ENCODE measurements around the gene HMCN1. TPM values are rescaled to one million over a fixed set of nuclear protein-coding genes. Genes with fewer than 3 reads are reported as not detected.

The HMCN1 gene
- total and polyA plus RNA-seq, 4 donors, result 1.5 to 6.8 (median 3.5) TPM

DNA sequence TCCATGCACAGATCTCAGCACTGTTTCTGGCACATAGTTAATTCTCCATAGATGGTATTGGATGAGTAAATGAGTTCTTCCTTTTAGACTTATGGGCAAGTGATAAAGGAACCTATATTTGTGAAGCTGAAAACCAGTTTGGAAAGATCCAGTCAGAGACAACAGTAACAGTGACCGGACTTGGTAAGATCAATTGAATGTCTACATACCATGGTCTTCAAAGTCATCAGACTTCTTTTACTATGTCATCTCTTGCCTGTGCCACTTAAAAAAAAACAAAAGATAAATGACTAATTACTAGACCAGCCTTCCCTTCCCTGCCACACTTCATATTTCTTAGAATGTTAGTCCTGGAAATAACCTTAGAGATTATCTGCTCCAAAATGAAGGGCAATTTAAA is 246.7 kb downstream of the HMCN1 start:
- DNase-seq (ENCODE audit: low spot score), result no peak
- Histone ChIP-seq H3K4me3 (ENCODE audit: low read depth in 1 of 3, low read length in 3 of 3) (no peak overlapping the region), H3K27ac (ENCODE audit: low read depth in 1 of 2, low read length in 2 of 2) (no peak overlapping the region), H3K27me3 (ENCODE audit: control insufficient read depth in 4 of 4, insufficient read depth in 4 of 4, low read length in 3 of 4) (no peaks in the 10 kb centered on the region), H3K4me1 (ENCODE audit: control insufficient read depth in 4 of 4, insufficient read depth in 4 of 4, low read length in 3 of 4) (no peaks in the 10 kb centered on the region), H3K9ac (ENCODE audit: low read depth in 1 of 2, low read length in 2 of 2) (no peak overlapping the region), H3K9me3 (ENCODE audit: control insufficient read depth in 4 of 4, low read length in 3 of 4) (no peaks in the 10 kb centered on the region), H3K36me3 (ENCODE audit: control insufficient read depth in 4 of 4, insufficient read depth in 3 of 4, low read depth in 1 of 4, low read length in 3 of 4) (no peaks in the 10 kb centered on the region)
- TF ChIP-seq, protein P1, sequence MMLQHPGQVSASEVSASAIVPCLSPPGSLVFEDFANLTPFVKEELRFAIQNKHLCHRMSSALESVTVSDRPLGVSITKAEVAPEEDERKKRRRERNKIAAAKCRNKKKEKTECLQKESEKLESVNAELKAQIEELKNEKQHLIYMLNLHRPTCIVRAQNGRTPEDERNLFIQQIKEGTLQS (IDR thresholded peaks at IDR 0.05), result no peak
- no peak for TF ChIP-seq RXRA (IDR thresholded peaks at IDR 0.05)
- TF ChIP-seq HNF4G (IDR thresholded peaks at IDR 0.05), result no peak
- TF ChIP-seq SP1 (IDR thresholded peaks at IDR 0.05), result no peak
- TF ChIP-seq NR2F2 (IDR thresholded peaks at IDR 0.05), result no peak
- no peak for TF ChIP-seq HNF4A (conservative IDR thresholded peaks at IDR 0.05)
- no peak for TF ChIP-seq YY1 (IDR thresholded peaks at IDR 0.05)
- TF ChIP-seq, protein P2, sequence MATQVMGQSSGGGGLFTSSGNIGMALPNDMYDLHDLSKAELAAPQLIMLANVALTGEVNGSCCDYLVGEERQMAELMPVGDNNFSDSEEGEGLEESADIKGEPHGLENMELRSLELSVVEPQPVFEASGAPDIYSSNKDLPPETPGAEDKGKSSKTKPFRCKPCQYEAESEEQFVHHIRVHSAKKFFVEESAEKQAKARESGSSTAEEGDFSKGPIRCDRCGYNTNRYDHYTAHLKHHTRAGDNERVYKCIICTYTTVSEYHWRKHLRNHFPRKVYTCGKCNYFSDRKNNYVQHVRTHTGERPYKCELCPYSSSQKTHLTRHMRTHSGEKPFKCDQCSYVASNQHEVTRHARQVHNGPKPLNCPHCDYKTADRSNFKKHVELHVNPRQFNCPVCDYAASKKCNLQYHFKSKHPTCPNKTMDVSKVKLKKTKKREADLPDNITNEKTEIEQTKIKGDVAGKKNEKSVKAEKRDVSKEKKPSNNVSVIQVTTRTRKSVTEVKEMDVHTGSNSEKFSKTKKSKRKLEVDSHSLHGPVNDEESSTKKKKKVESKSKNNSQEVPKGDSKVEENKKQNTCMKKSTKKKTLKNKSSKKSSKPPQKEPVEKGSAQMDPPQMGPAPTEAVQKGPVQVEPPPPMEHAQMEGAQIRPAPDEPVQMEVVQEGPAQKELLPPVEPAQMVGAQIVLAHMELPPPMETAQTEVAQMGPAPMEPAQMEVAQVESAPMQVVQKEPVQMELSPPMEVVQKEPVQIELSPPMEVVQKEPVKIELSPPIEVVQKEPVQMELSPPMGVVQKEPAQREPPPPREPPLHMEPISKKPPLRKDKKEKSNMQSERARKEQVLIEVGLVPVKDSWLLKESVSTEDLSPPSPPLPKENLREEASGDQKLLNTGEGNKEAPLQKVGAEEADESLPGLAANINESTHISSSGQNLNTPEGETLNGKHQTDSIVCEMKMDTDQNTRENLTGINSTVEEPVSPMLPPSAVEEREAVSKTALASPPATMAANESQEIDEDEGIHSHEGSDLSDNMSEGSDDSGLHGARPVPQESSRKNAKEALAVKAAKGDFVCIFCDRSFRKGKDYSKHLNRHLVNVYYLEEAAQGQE (IDR thresholded peaks at IDR 0.05), result no peak
- no peak for TF ChIP-seq JUND (IDR thresholded peaks at IDR 0.05)
- TF ChIP-seq FOXA1 (IDR thresholded peaks at IDR 0.05), result no peak
- no peak for TF ChIP-seq GABPA (IDR thresholded peaks at IDR 0.05 in 1 of 2, conservative IDR thresholded peaks at IDR 0.05 in 1 of 2)
- no peak for TF ChIP-seq RAD21 (IDR thresholded peaks at IDR 0.05)
- no peak for TF ChIP-seq EGR1 (IDR thresholded peaks at IDR 0.05; ENCODE audit: low read depth in 2 of 2)
- TF ChIP-seq TAF1 (conservative IDR thresholded peaks at IDR 0.05), result no peak
- TF ChIP-seq, protein P3, sequence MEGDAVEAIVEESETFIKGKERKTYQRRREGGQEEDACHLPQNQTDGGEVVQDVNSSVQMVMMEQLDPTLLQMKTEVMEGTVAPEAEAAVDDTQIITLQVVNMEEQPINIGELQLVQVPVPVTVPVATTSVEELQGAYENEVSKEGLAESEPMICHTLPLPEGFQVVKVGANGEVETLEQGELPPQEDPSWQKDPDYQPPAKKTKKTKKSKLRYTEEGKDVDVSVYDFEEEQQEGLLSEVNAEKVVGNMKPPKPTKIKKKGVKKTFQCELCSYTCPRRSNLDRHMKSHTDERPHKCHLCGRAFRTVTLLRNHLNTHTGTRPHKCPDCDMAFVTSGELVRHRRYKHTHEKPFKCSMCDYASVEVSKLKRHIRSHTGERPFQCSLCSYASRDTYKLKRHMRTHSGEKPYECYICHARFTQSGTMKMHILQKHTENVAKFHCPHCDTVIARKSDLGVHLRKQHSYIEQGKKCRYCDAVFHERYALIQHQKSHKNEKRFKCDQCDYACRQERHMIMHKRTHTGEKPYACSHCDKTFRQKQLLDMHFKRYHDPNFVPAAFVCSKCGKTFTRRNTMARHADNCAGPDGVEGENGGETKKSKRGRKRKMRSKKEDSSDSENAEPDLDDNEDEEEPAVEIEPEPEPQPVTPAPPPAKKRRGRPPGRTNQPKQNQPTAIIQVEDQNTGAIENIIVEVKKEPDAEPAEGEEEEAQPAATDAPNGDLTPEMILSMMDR (IDR thresholded peaks at IDR 0.05; ENCODE audit: low read depth, low read length, missing input control), result no peak
- TF ChIP-seq, protein P4, sequence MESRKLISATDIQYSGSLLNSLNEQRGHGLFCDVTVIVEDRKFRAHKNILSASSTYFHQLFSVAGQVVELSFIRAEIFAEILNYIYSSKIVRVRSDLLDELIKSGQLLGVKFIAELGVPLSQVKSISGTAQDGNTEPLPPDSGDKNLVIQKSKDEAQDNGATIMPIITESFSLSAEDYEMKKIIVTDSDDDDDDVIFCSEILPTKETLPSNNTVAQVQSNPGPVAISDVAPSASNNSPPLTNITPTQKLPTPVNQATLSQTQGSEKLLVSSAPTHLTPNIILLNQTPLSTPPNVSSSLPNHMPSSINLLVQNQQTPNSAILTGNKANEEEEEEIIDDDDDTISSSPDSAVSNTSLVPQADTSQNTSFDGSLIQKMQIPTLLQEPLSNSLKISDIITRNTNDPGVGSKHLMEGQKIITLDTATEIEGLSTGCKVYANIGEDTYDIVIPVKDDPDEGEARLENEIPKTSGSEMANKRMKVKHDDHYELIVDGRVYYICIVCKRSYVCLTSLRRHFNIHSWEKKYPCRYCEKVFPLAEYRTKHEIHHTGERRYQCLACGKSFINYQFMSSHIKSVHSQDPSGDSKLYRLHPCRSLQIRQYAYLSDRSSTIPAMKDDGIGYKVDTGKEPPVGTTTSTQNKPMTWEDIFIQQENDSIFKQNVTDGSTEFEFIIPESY (IDR thresholded peaks at IDR 0.05), result no peak
- TF ChIP-seq, protein P5, sequence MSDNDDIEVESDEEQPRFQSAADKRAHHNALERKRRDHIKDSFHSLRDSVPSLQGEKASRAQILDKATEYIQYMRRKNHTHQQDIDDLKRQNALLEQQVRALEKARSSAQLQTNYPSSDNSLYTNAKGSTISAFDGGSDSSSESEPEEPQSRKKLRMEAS (IDR thresholded peaks at IDR 0.05), result no peak
- no peak for TF ChIP-seq FOXA2 (IDR thresholded peaks at IDR 0.05)
- 95% methylated on average over 1 of the region's 1 CpG for WGBS

Measured in liver (tissue), 9 donors.